SK-N-SH (cell line): ENCODE data around the gene FBLN7. TPM values are rescaled to one million over a fixed set of nuclear protein-coding genes. Genes with fewer than 3 reads are reported as not detected.
"Not testable (repeated sequence)": the region's sequence is repeated elsewhere in the genome, so short reads cannot be mapped to it uniquely, and the experiment has no call there.

Experiments
- CTCF ChIA-PET: fragments of 300-600, 350-600 bp; formaldehyde crosslinking; extraction: SDS; loops from one replicate; lab custom pipeline; 2021; lab: Yijun Ruan, JAX
- POLR2A ChIA-PET: fragments of 350-600 bp; sonication (Branson Sonifier 250); formaldehyde crosslinking; extraction: SDS; loops from one replicate; lab custom pipeline; 2020; ENCODE audit warnings: antibody characterized with exemption, inconsistent platforms; lab: Yijun Ruan, JAX
- DNase-seq: peaks from one replicate; pipeline ENCODE4 v3.0.0; 2012
- H2AFZ ChIP-seq: fragments of 200-600 bp; sonication (generic); 2 replicates; pipeline ENCODE4 v1.8.1; 2016; ENCODE audit warnings: antibody characterized with exemption, mild to moderate bottlenecking, low read depth
- H3F3A ChIP-seq: fragments of 200-600 bp; sonication (generic); replicated peaks from 2 replicates; pipeline ENCODE3; 2016; ENCODE audit warnings: antibody characterized with exemption, mild to moderate bottlenecking; ENCODE audit not compliant: insufficient read depth
- H3K27ac ChIP-seq, 2 experiments: fragments of 200-500 bp in 1 of 2; fragments of 200-600 bp in 1 of 2; sonication (Bioruptor generic) in 1 of 2; sonication (generic), shearing (Covaris generic) in 1 of 2; 2 replicates each; pipeline versions ENCODE4 v1.5.1 to v1.6.1; 2014 to 2016; ENCODE audit warnings: low read depth in 2 of 2, inconsistent platforms in 1 of 2, low read length in 1 of 2, mild to moderate bottlenecking in 1 of 2, mixed read lengths in 1 of 2
- H3K27me3 ChIP-seq: fragments of 200-600 bp; sonication (generic), shearing (Covaris generic); 2 replicates; pipeline ENCODE4 v1.6.1; 2016; ENCODE audit warnings: mixed run types; ENCODE audit not compliant: insufficient read depth
- H3K36me3 ChIP-seq, 2 experiments: fragments of 200-500 bp in 1 of 2; fragments of 200-600 bp in 1 of 2; sonication (Bioruptor generic) in 1 of 2; sonication (generic) in 1 of 2; replicated peaks in 1 of 2; 2 replicates each; pipeline versions ENCODE3 to v1.5.1; 2014 to 2016; ENCODE audit warnings: low read length in 1 of 2, mild to moderate bottlenecking in 1 of 2; ENCODE audit not compliant: insufficient read depth in 2 of 2, control insufficient read depth in 1 of 2
- H3K4me1 ChIP-seq, 2 experiments: fragments of 200-500 bp in 1 of 2; fragments of 200-600 bp in 1 of 2; sonication (Bioruptor generic) in 1 of 2; sonication (generic), shearing (Covaris generic) in 1 of 2; 2 replicates each; pipeline versions ENCODE4 v1.5.1 to v1.6.1; 2014 to 2016; ENCODE audit warnings: low read depth in 1 of 2, low read length in 1 of 2, mixed run types in 1 of 2; ENCODE audit not compliant: insufficient read depth in 2 of 2, control insufficient read depth in 1 of 2
- H3K4me2 ChIP-seq: fragments of 200-600 bp; sonication (generic), shearing (Covaris generic); 2 replicates; pipeline ENCODE4 v1.6.1; 2017; ENCODE audit warnings: mixed run types
- H3K4me3 ChIP-seq, 2 experiments: fragments of 200-500 bp in 1 of 2; fragments of 200-600 bp in 1 of 2; sonication (Bioruptor generic) in 1 of 2; sonication (generic), shearing (Covaris generic) in 1 of 2; 2 replicates each; pipeline versions ENCODE4 v1.5.1 to v1.8.1; 2014 to 2016; ENCODE audit warnings: low read depth in 2 of 2, inconsistent platforms in 1 of 2, low read length in 1 of 2, mild to moderate bottlenecking in 1 of 2, mixed read lengths in 1 of 2, moderate library complexity in 1 of 2
- H3K79me2 ChIP-seq: fragments of 200-600 bp; sonication (generic); 2 replicates; pipeline ENCODE4 v1.8.1; 2017; ENCODE audit warnings: mild to moderate bottlenecking; ENCODE audit not compliant: insufficient read depth
- H3K9ac ChIP-seq: fragments of 200-600 bp; sonication (generic); 2 replicates; pipeline ENCODE4 v1.6.1; 2017; ENCODE audit warnings: mixed run types
- H3K9me2 ChIP-seq: fragments of 200-600 bp; sonication (generic); 2 replicates; pipeline ENCODE4 v1.6.1; 2017; ENCODE audit warnings: mixed run types
- H3K9me3 ChIP-seq: fragments of 200-600 bp; sonication (generic); 2 replicates; pipeline ENCODE4 v1.6.1; 2017; ENCODE audit warnings: mixed run types, mild to moderate bottlenecking, moderate library complexity
- H4K20me1 ChIP-seq: fragments of 200-600 bp; sonication (generic); 2 replicates; pipeline ENCODE4 v1.6.1; 2017; ENCODE audit warnings: mild to moderate bottlenecking, mixed run types; ENCODE audit not compliant: insufficient read depth
- CTCF ChIP-seq: fragments of 200-600 bp; sonication (generic); IDR thresholded peaks from 2 replicates; pipeline ENCODE4 v1.6.1; 2017; ENCODE audit warnings: antibody characterized with exemption, mild to moderate bottlenecking, moderate library complexity
- FOSL2 ChIP-seq: IDR thresholded peaks from 2 replicates; pipeline ENCODE4 v1.4.0; 2012; ENCODE audit warnings: low read depth, mild to moderate bottlenecking, moderate library complexity, borderline replicate concordance
- FOXM1 ChIP-seq: IDR thresholded peaks from 2 replicates; pipeline ENCODE4 v1.4.0; 2012; ENCODE audit warnings: low read depth, mild to moderate bottlenecking
- GATA2 ChIP-seq: sonication (generic); formaldehyde crosslinking; IDR thresholded peaks from 2 replicates; pipeline ENCODE4 v1.5.0; 2020; ENCODE audit warnings: mild to moderate bottlenecking, missing genetic modification reagents
- IRF3 ChIP-seq: fragments of 150-350 bp; IDR thresholded peaks from 2 replicates; pipeline ENCODE4 v1.6.1; 2016; ENCODE audit warnings: mild to moderate bottlenecking, low read depth, low read length
- NFIC ChIP-seq: IDR thresholded peaks from 2 replicates; pipeline ENCODE4 v1.4.0; 2012; ENCODE audit warnings: borderline replicate concordance
- POLR2AphosphoS5 ChIP-seq: IDR thresholded peaks from 2 replicates; pipeline ENCODE4 v1.6.1; 2012; ENCODE audit warnings: low read depth, low read length
- RCOR1 ChIP-seq: fragments of 150-350 bp; IDR thresholded peaks from 2 replicates; pipeline ENCODE4 v1.6.1; 2017; ENCODE audit warnings: antibody characterized with exemption, low read length
- RXRA ChIP-seq: IDR thresholded peaks from 2 replicates; pipeline ENCODE4 v1.4.0; 2012; ENCODE audit warnings: low read depth, mild to moderate bottlenecking, borderline replicate concordance
- SIN3A ChIP-seq: IDR thresholded peaks from 2 replicates; pipeline ENCODE4 v1.6.1; 2012; ENCODE audit warnings: low read depth, mild to moderate bottlenecking, low read length, moderate library complexity, borderline replicate concordance
- TEAD4 ChIP-seq: IDR thresholded peaks from 2 replicates; pipeline ENCODE4 v1.4.0; 2012; ENCODE audit warnings: mild to moderate bottlenecking, borderline replicate concordance; ENCODE audit not compliant: insufficient read depth
- USF2 ChIP-seq: fragments of 150-350 bp; IDR thresholded peaks from 2 replicates; pipeline ENCODE4 v1.6.1; 2017; ENCODE audit warnings: antibody characterized with exemption, low read length, low read depth, borderline replicate concordance
- ZBTB33 ChIP-seq: IDR thresholded peaks from 2 replicates; pipeline ENCODE4 v1.4.0; 2012; ENCODE audit warnings: low read depth, borderline replicate concordance
- whole genome bisulfite sequencing: methylation state at CpG from one replicate; pipeline ENCODE4 v1.1.6; 2017; ENCODE audit warnings: low lambda C conversion rate; 5-methylcytosine and 5-hydroxymethylcytosine counted together
- polyA plus RNA-seq, 3 experiments: library from polyadenylated mRNA; depleted of rRNA; stranded (reverse); fragments of >200 nt; gene quantifications; 2 replicates each; pipeline ENCODE4 v1.2.3, GENCODE V29; 2012

Gene FBLN7
- polyA plus RNA-seq, 1 of the 3 experiments (the other 2 are of a cell fraction) = 4.4 TPM

- POLR2A ChIA-PET = no interaction called here
- Histone ChIP-seq H3K9me2 (no peaks in the 10 kb centered on the region), H3K27me3 (no peaks in the 10 kb centered on the region), H2AFZ (no peak overlapping the region), H3K79me2 (no peaks in the 10 kb centered on the region), H3F3A (no peaks in the 10 kb centered on the region), H3K4me2 (no peak overlapping the region), H3K9me3 (peaks cover 11% of the 10 kb centered on the region; the same call in 1 of the 2 replicates), H3K27ac (no peak overlapping the region), H3K36me3 (peaks cover 58 to 76% of the 10 kb centered on the region in 2 experiments), H3K4me1 (no peaks in the 10 kb centered on the region), H3K4me3 (no peak overlapping the region), H3K9ac (no peak overlapping the region), H4K20me1 (no peaks in the 10 kb centered on the region)
- no peak for DNase-seq
- WGBS = 95% methylated on average over 1 of the region's 1 CpG
- no peak for TF ChIP-seq IRF3
- TF ChIP-seq SIN3A = no peak
- TF ChIP-seq USF2 = no peak
- no peak for TF ChIP-seq GATA2 (CRISPR knock-in tag)
- TF ChIP-seq CTCF = no peak
- TF ChIP-seq POLR2AphosphoS5 = no peak
- no peak for TF ChIP-seq RXRA
- TF ChIP-seq FOSL2 = no peak
- TF ChIP-seq FOXM1 = no peak
- TF ChIP-seq ZBTB33 = no peak
- TF ChIP-seq TEAD4 = no peak
- no peak for TF ChIP-seq RCOR1
- no peak for TF ChIP-seq NFIC
- CTCF ChIA-PET = interaction anchor here (0.9 to 4.9 kb wide), 2 partner anchors 11 to 213 kb away, joined by 3 to 23 read pairs; partner anchors contain the start of gene MERTK
Measured at GRCh38 chr2:112110966-112111365, 27.2 kb upstream of the FBLN7 start.

- H4K20me1 ChIP-seq, H3K4me1 ChIP-seq, H3F3A ChIP-seq, H2AFZ ChIP-seq, H3K27me3 ChIP-seq, H3K9me2 ChIP-seq, H3K4me2 ChIP-seq, H3K79me2 ChIP-seq, H3K4me3 ChIP-seq, H3K9ac ChIP-seq, H3K9me3 ChIP-seq, DNase-seq, H3K27ac ChIP-seq, POLR2A ChIA-PET: not testable (repeated sequence)
- CTCF ChIA-PET = interaction anchor here (1.0 kb wide), 1 partner anchor 9 kb away, joined by 3 read pairs; no protein-coding TSS in a partner anchor
- WGBS = 97% methylated on average over 4 of the region's 4 CpGs
- peaks cover 63 to 67% of the 10 kb centered on the region in 2 experiments for H3K36me3 ChIP-seq
Measured at GRCh38 chr2:112113354-112113753, 24.8 kb upstream of the FBLN7 start.
